ENCODE results near the gene TST. TPM values are rescaled to one million over a fixed set of nuclear protein-coding genes. Genes with fewer than 3 reads are reported as not detected.

TST gene
- total and polyA plus RNA-seq, 7 donors: 18.4 to 46.9 (median 24.1) TPM

DNA sequence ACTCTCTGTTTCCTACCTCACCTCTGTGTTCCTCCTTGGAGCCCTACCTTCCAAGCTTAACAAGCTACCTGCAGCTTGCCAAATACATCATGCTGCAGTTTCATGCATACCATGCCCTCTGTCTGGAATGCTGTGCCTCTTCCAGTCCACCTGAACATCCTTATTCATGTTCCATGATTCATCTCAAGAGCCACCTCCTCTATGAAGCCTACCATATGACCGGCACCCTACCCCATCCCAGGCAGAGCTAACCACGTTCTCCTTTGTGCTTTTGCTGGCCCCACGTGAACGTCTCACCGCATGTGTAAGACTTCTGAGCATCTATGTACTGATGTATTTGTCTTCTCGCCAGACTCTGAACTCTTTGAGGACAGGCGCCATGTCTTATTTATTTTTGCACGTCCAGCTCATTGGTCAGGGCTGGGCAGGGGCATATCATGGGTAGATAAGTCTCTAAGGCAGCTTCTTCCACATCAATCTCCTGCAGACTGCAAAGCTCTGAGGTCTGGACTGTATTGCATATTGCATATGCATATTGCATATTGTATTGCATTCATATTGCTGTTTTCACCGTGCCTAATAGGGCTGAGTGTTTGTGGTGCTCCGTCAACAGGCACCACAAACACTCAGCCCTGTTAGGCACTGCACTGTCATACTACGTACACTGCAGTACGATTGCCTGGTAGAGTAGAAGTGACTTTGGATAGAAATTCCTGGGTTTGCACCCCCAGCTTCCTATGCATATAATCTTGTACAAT is 31.0 kb downstream of the TST start:
- Histone ChIP-seq H3K4me1 (no peaks in the 10 kb centered on the region), H3K27me3 (ENCODE audit: insufficient read depth in 3 of 3, low read length in 2 of 3) (peaks cover 0 to 46% (median 9%) of the 10 kb centered on the region in 3 donors), H3K27ac (no peak overlapping the region), H3K36me3 (ENCODE audit: insufficient read depth in 1 of 2, low read depth in 1 of 2) (no peaks in the 10 kb centered on the region), H3K9me3 (peaks cover 14% of the 10 kb centered on the region), H3K4me3 (no peak overlapping the region)
- no peak for DNase-seq
- WGBS, 3 donors: 63 to 79% (median 67%) methylated on average over 12 of the region's 12 CpGs
- TF ChIP-seq, protein P1, sequence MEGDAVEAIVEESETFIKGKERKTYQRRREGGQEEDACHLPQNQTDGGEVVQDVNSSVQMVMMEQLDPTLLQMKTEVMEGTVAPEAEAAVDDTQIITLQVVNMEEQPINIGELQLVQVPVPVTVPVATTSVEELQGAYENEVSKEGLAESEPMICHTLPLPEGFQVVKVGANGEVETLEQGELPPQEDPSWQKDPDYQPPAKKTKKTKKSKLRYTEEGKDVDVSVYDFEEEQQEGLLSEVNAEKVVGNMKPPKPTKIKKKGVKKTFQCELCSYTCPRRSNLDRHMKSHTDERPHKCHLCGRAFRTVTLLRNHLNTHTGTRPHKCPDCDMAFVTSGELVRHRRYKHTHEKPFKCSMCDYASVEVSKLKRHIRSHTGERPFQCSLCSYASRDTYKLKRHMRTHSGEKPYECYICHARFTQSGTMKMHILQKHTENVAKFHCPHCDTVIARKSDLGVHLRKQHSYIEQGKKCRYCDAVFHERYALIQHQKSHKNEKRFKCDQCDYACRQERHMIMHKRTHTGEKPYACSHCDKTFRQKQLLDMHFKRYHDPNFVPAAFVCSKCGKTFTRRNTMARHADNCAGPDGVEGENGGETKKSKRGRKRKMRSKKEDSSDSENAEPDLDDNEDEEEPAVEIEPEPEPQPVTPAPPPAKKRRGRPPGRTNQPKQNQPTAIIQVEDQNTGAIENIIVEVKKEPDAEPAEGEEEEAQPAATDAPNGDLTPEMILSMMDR (IDR thresholded peaks at IDR 0.05): no peak
- intact Hi-C loops (cut with DNase I): no loop called here
- no peak for ATAC-seq

DNA sequence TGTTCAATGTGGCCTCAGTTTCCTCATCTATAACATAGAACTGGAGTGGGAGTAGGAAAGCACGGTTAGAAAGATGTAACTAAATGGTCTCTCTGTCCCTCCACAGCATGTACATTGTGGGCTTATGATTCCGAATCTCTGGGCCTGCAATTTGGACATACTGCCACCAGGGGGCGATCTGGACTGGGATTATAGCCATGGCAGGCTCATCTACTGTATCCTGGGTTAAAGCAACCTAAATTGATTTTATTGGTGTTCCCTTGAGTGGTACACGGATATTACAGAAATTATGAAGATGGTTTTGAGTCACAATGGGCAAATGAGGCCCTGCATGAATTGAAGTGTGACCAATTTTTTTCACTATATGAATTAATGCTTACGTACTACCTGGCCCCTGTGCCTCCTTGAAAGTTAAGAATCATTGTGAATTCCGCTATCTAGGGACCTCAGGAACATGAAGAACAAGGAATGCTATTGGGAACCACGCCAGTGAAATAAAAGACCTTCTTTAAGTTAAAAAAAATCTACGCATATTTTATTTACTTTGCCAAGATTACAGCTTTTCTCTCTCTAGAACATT is 32.9 kb downstream of the TST start:
- 52 to 55% (median 54%) methylated on average over 8 of the region's 8 CpGs for WGBS, 3 donors

DNA sequence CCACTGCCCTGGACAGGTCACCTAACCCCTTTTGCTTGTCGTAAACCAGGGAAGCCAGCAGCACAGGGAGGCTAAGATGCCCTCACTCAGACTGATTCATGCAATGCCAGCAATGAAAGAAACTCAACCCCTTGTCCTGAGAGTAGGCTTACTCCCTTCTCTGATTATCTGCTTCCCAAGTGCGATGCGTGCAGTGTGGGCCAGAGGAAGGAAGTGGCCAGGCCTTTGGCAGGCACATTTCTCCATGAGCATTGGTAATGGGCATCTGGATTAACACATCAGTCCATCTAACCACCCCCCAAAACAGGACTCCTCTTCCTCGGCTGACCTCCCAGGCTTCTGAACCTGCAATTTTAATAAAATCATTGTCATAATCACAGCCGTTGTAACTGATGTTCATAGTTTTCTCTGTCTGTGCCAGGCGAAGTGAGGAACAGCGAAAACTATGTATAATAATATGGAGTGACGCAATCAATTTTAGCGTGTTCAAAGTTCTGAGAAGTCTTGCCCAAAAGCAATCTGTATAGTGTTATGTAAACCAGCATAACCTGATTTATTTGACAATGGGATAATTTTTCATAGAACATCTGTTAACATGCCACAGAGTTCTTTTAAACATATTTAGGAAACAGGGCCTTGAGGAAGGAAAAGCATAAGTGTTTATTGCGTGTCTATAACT is 33.9 kb downstream of the TST start:
- intact Hi-C loops (cut with DNase I): no loop called here
- no peaks in the 10 kb centered on the region for H3K4me1 ChIP-seq
- peaks cover 14% of the 10 kb centered on the region for H3K9me3 ChIP-seq
- H3K27ac ChIP-seq: no peak overlapping the region
- H3K27me3 ChIP-seq (ENCODE audit: insufficient read depth in 3 of 3, low read length in 2 of 3): peaks cover 0 to 42% (median 10%) of the 10 kb centered on the region in 3 donors
- H3K4me3 ChIP-seq: no peak overlapping the region
- ATAC-seq (no peak), DNase-seq (no peak)
- TF ChIP-seq, protein P1 (IDR thresholded peaks at IDR 0.05): no peak
- H3K36me3 ChIP-seq (ENCODE audit: insufficient read depth in 1 of 2, low read depth in 1 of 2): no peaks in the 10 kb centered on the region
- 83 to 88% (median 84%) methylated on average over 10 of the region's 10 CpGs for WGBS, 3 donors

More for the DNA sequence above, 32.9 kb downstream of the TST start:
- Histone ChIP-seq H3K27ac (no peak overlapping the region), H3K27me3 (ENCODE audit: insufficient read depth in 3 of 3, low read length in 2 of 3) (peaks cover 0 to 50% (median 15%) of the 10 kb centered on the region in 3 donors), H3K4me3 (no peak overlapping the region), H3K9me3 (peaks cover 14% of the 10 kb centered on the region), H3K4me1 (no peaks in the 10 kb centered on the region), H3K36me3 (ENCODE audit: insufficient read depth in 1 of 2, low read depth in 1 of 2) (no peaks in the 10 kb centered on the region)
- no peak for DNase-seq
- intact Hi-C loops (cut with DNase I): no loop called here
- no peak for ATAC-seq
- TF ChIP-seq, protein P1 (IDR thresholded peaks at IDR 0.05): peak; percentile 55

DNA sequence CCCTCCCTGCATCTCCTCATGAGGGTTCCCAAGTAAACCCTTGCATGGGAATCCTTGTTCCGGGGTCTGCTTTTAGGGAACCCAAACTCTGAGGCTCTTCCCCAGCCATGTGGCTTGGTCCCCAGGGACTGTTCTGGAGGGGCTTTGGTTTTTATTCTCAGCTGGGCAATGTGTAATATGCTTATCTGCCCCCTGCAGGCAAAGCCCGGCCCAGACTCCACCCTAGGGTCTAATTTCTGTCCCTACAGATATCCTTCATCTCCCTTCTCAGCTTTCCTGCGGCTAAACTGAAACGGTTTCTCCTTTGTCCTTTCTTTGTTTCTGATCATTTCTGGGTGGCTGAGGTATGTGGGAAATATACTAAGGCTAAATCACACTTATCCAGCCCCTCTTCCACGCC is 37.1 kb downstream of the TST start:
- no peak for DNase-seq
- peaks cover 4% of the 10 kb centered on the region for H3K4me1 ChIP-seq
- peaks cover 14% of the 10 kb centered on the region for H3K9me3 ChIP-seq
- no peak overlapping the region for H3K4me3 ChIP-seq
- no peaks in the 10 kb centered on the region for H3K36me3 ChIP-seq (ENCODE audit: insufficient read depth in 1 of 2, low read depth in 1 of 2)
- intact Hi-C loops (cut with DNase I): no loop called here
- no peak for ATAC-seq
- TF ChIP-seq, protein P1 (IDR thresholded peaks at IDR 0.05): no peak
- 58 to 68% (median 60%) methylated on average over 5 of the region's 5 CpGs for WGBS, 3 donors
- H3K27ac ChIP-seq: no peak overlapping the region
- peaks cover 0 to 27% (median 11%) of the 10 kb centered on the region in 3 donors for H3K27me3 ChIP-seq (ENCODE audit: insufficient read depth in 3 of 3, low read length in 2 of 3)

Measured in psoas muscle (tissue), 8 donors.